ENCODE results near the gene PIH1D1. TPM values are rescaled to one million over a fixed set of nuclear protein-coding genes. Genes with fewer than 3 reads are reported as not detected.

PIH1D1 gene
- polyA plus RNA-seq, 1 donor from 2014 or later: 145 TPM

DNA sequence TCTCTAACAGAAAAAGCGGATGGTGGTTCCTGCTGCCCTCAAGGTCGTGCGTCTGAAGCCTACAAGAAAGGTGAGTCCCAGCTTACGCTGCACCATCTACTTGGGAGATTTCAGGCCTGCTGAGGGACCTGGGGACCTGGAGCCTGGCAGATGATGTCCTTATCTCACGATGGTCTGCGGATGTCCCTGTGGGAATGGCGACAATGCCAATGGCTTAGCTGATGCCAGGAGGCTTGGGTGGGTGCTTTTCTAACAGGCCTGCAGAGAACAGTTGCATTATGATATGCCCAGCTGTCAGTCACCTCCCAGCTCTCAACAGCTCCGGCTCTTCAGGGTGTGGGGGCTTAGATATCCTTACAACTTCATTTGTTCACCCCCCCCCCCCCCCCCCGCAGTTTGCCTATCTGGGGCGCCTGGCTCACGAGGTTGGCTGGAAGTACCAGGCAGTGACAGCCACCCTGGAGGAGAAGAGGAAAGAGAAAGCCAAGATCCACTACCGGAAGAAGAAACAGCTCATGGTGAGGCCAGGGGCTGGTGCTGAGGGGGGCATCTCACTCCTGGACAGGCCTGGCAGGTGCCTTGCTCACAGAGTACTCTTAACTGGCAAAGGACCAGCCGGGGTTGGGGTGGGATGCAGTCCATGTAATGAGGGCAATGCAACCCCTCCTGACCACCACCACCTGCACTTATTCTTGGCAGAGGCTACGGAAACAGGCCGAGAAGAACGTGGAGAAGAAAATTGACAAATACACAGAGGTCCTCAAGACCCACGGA, 39.6 kb upstream of the PIH1D1 start:
- H3F3A ChIP-seq (ENCODE audit: insufficient read depth, low read length, poor library complexity, severe bottlenecking): no peaks in the 10 kb centered on the region
- no peak overlapping the region for H3K4me2 ChIP-seq (ENCODE audit: low read length)
- H3K79me2 ChIP-seq (replicated peaks; ENCODE audit: insufficient read depth, low read length): peaks cover 28% of the 10 kb centered on the region
- no peaks in the 10 kb centered on the region for H3K27me3 ChIP-seq (ENCODE audit: insufficient read depth, low read depth, low read length)
- H3K9ac ChIP-seq (ENCODE audit: low read length): no peak overlapping the region
- no peak overlapping the region for H3K27ac ChIP-seq (ENCODE audit: low read length)
- no peak overlapping the region for H3K4me3 ChIP-seq (ENCODE audit: low read length)
- no peaks in the 10 kb centered on the region for H3K36me3 ChIP-seq (ENCODE audit: insufficient read depth, low read length)
- H4K20me1 ChIP-seq (ENCODE audit: insufficient read depth): peaks cover 11% of the 10 kb centered on the region
- no peaks in the 10 kb centered on the region for H3K9me3 ChIP-seq (ENCODE audit: low read length)
- H2AFZ ChIP-seq (ENCODE audit: low read depth, low read length): no peak overlapping the region
- no peaks in the 10 kb centered on the region for H3K9me2 ChIP-seq (ENCODE audit: insufficient read depth, low read length)
- TF ChIP-seq POLR2AphosphoS5 (IDR thresholded peaks at IDR 0.05): no peak
- TF ChIP-seq, protein P1, sequence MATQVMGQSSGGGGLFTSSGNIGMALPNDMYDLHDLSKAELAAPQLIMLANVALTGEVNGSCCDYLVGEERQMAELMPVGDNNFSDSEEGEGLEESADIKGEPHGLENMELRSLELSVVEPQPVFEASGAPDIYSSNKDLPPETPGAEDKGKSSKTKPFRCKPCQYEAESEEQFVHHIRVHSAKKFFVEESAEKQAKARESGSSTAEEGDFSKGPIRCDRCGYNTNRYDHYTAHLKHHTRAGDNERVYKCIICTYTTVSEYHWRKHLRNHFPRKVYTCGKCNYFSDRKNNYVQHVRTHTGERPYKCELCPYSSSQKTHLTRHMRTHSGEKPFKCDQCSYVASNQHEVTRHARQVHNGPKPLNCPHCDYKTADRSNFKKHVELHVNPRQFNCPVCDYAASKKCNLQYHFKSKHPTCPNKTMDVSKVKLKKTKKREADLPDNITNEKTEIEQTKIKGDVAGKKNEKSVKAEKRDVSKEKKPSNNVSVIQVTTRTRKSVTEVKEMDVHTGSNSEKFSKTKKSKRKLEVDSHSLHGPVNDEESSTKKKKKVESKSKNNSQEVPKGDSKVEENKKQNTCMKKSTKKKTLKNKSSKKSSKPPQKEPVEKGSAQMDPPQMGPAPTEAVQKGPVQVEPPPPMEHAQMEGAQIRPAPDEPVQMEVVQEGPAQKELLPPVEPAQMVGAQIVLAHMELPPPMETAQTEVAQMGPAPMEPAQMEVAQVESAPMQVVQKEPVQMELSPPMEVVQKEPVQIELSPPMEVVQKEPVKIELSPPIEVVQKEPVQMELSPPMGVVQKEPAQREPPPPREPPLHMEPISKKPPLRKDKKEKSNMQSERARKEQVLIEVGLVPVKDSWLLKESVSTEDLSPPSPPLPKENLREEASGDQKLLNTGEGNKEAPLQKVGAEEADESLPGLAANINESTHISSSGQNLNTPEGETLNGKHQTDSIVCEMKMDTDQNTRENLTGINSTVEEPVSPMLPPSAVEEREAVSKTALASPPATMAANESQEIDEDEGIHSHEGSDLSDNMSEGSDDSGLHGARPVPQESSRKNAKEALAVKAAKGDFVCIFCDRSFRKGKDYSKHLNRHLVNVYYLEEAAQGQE (IDR thresholded peaks at IDR 0.05; ENCODE audit: borderline replicate concordance): no peak
- TF ChIP-seq RAD21 (conservative IDR thresholded peaks at IDR 0.05): no peak
- no peak for TF ChIP-seq MXI1 (conservative IDR thresholded peaks at IDR 0.05; ENCODE audit: poor library complexity, severe bottlenecking)
- no peak for TF ChIP-seq EP300 (conservative IDR thresholded peaks at IDR 0.05; ENCODE audit: poor library complexity, severe bottlenecking)
- TF ChIP-seq, protein P2, sequence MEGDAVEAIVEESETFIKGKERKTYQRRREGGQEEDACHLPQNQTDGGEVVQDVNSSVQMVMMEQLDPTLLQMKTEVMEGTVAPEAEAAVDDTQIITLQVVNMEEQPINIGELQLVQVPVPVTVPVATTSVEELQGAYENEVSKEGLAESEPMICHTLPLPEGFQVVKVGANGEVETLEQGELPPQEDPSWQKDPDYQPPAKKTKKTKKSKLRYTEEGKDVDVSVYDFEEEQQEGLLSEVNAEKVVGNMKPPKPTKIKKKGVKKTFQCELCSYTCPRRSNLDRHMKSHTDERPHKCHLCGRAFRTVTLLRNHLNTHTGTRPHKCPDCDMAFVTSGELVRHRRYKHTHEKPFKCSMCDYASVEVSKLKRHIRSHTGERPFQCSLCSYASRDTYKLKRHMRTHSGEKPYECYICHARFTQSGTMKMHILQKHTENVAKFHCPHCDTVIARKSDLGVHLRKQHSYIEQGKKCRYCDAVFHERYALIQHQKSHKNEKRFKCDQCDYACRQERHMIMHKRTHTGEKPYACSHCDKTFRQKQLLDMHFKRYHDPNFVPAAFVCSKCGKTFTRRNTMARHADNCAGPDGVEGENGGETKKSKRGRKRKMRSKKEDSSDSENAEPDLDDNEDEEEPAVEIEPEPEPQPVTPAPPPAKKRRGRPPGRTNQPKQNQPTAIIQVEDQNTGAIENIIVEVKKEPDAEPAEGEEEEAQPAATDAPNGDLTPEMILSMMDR (IDR thresholded peaks at IDR 0.05; ENCODE audit: poor library complexity, severe bottlenecking): no peak
- no peak for TF ChIP-seq EZH2 (IDR thresholded peaks at IDR 0.05; ENCODE audit: borderline replicate concordance, insufficient read depth, low read length, poor library complexity, severe bottlenecking)
- TF ChIP-seq SMC3 (conservative IDR thresholded peaks at IDR 0.05; ENCODE audit: poor library complexity): no peak

- Histone ChIP-seq H3K27ac (ENCODE audit: low read length) (no peak overlapping the region), H3K9ac (ENCODE audit: low read length) (no peak overlapping the region), H3K9me2 (ENCODE audit: insufficient read depth, low read length) (no peaks in the 10 kb centered on the region), H3K27me3 (ENCODE audit: insufficient read depth, low read depth, low read length) (no peaks in the 10 kb centered on the region), H3K4me2 (ENCODE audit: low read length) (no peak overlapping the region), H3K4me3 (ENCODE audit: low read length) (peak overlapping the region; percentile 97), H3K9me3 (ENCODE audit: low read length) (no peaks in the 10 kb centered on the region), H3K36me3 (ENCODE audit: insufficient read depth, low read length) (no peaks in the 10 kb centered on the region), H2AFZ (ENCODE audit: low read depth, low read length) (no peak overlapping the region), H3F3A (ENCODE audit: insufficient read depth, low read length, poor library complexity, severe bottlenecking) (no peaks in the 10 kb centered on the region), H3K79me2 (replicated peaks; ENCODE audit: insufficient read depth, low read length) (peaks cover 28% of the 10 kb centered on the region), H4K20me1 (ENCODE audit: insufficient read depth) (peaks cover 11% of the 10 kb centered on the region)
- no peak for TF ChIP-seq POLR2AphosphoS5 (IDR thresholded peaks at IDR 0.05)
- TF ChIP-seq EP300 (conservative IDR thresholded peaks at IDR 0.05; ENCODE audit: poor library complexity, severe bottlenecking): no peak
- TF ChIP-seq TAF1 (IDR thresholded peaks at IDR 0.05; ENCODE audit: low read depth): no peak
- TF ChIP-seq RAD21 (conservative IDR thresholded peaks at IDR 0.05): no peak
- no peak for TF ChIP-seq MXI1 (conservative IDR thresholded peaks at IDR 0.05; ENCODE audit: poor library complexity, severe bottlenecking)
- TF ChIP-seq SMC3 (conservative IDR thresholded peaks at IDR 0.05; ENCODE audit: poor library complexity): no peak
- TF ChIP-seq, protein P1 (IDR thresholded peaks at IDR 0.05; ENCODE audit: borderline replicate concordance): no peak
- TF ChIP-seq, protein P2 (IDR thresholded peaks at IDR 0.05; ENCODE audit: poor library complexity, severe bottlenecking): no peak
- TF ChIP-seq EZH2 (IDR thresholded peaks at IDR 0.05; ENCODE audit: borderline replicate concordance, insufficient read depth, low read length, poor library complexity, severe bottlenecking): no peak
Measured at GRCh38 chr19:49490287-49491029, 38.8 kb upstream of the PIH1D1 start.
